Stomach (tissue), 4 donors: ENCODE results near the gene C4orf36.

ENCODE experiments used
- EP300 ChIP-seq: sonication (generic); formaldehyde crosslinking; IDR thresholded peaks from one replicate; pipeline ENCODE4 v1.6.1; 2017; ENCODE audit warnings: antibody characterized with exemption
- TF ChIP-seq, protein P1 (sequence below), 7 experiments: fragments of 450-650 bp in 4 of 7; fragments of 200-600 bp in 3 of 7; sonication (generic) in 3 of 7; IDR thresholded peaks; one replicate each; pipeline ENCODE4 v1.5.1; 2016 to 2019; ENCODE audit warnings: antibody characterized with exemption in 7 of 7, control low read depth in 2 of 7, mild to moderate bottlenecking in 1 of 7

- TF ChIP-seq, protein P1, sequence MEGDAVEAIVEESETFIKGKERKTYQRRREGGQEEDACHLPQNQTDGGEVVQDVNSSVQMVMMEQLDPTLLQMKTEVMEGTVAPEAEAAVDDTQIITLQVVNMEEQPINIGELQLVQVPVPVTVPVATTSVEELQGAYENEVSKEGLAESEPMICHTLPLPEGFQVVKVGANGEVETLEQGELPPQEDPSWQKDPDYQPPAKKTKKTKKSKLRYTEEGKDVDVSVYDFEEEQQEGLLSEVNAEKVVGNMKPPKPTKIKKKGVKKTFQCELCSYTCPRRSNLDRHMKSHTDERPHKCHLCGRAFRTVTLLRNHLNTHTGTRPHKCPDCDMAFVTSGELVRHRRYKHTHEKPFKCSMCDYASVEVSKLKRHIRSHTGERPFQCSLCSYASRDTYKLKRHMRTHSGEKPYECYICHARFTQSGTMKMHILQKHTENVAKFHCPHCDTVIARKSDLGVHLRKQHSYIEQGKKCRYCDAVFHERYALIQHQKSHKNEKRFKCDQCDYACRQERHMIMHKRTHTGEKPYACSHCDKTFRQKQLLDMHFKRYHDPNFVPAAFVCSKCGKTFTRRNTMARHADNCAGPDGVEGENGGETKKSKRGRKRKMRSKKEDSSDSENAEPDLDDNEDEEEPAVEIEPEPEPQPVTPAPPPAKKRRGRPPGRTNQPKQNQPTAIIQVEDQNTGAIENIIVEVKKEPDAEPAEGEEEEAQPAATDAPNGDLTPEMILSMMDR (IDR thresholded peaks at IDR 0.05) = no peak
- no peak for TF ChIP-seq EP300
These were observed 17.5 kb upstream of the C4orf36 start for GRCh38 chr4:86909546-86910295.
